Embryonic facial prominence (tissue), 1 donor: ENCODE data around the gene TMEM233.

Experiments
- DNase-seq: peaks from one replicate; pipeline ENCODE4 v3.0.0-alpha.2; 2016; ENCODE audit errors: extremely low spot score

TMEM233 gene

DNA sequence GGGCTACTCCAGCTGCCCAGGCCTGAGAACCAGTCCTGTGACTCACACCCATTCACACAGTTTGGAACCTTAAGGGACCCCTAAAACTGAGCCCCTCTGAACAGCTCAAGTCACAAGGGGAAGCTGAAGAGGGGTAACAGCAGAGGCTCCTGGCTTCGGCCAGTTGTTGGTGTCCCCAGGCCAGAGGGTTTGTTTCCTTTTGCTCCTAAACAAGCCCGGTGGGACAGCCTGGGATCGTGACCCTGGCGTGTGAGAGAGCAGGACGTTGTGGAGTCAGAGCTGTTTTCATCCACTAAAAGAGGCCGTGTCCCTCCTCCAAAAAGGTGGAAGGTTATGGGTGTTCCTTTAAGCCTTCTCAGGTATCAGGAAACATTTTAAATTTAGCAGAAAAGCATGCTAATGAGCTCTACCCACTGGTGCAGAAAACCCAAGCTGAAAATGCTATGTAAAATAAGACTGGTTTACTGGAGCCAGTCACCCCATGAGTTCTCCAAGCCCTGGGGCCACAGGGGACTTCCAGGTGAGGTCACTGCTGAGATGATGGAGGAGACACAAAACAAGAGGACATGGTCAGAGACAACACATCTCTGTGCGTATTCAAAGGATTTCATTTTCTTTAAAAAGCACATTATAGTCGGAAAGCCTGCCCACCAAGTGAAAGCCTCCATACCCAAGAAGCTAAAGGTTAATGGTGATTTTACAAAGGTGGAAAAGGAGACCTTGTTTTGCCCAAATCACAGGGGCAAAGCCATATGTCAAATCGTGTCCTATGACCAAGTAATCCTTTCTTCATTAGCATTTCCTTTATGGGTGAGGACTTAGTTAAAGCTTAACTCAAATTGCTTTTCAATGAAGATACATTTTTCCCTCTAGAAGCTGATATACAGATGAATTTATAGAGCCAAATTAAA is 88.4 kb downstream of the TMEM233 start:
- no peak for DNase-seq

- DNase-seq = no peak
These were observed 89.2 kb downstream of the TMEM233 start for GRCh38 chr12:119682639-119683252.

GRCh38 chr12:119683413-119683812 is 89.8 kb downstream of the TMEM233 start:
- no peak for DNase-seq

- no peak for DNase-seq
These were observed 90.2 kb downstream of the TMEM233 start for GRCh38 chr12:119683816-119684215.

- no peak for DNase-seq
These were observed 91.3 kb downstream of the TMEM233 start for GRCh38 chr12:119684711-119685369.

DNA sequence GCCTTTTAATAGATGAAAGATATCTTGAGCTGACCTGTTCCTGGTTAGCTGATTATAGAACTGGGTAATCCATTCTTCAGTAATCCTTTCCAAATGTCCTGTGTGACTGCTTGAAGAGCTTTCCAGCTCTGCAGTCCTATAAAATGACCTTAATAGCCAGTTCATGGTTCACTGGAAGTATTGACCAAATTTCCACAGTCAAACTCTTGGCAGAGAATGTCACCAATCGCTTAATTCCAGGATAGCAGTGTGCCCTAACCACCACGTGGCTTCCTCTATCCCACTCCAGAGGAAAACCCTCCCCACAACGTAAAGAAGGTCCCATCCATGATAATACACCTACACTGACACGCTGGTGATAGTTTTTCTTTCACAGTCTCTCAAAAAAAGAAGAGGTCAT is 91.8 kb downstream of the TMEM233 start:
- no peak for DNase-seq

- no peak for DNase-seq
These were observed 92.8 kb downstream of the TMEM233 start for GRCh38 chr12:119686355-119686754.

- DNase-seq = no peak
These were observed 93.2 kb downstream of the TMEM233 start for GRCh38 chr12:119686776-119687175.

- no peak for DNase-seq
These were observed 93.8 kb downstream of the TMEM233 start for GRCh38 chr12:119687406-119687805.

GRCh38 chr12:119687879-119688278 is 94.3 kb downstream of the TMEM233 start:
- DNase-seq = no peak

DNA sequence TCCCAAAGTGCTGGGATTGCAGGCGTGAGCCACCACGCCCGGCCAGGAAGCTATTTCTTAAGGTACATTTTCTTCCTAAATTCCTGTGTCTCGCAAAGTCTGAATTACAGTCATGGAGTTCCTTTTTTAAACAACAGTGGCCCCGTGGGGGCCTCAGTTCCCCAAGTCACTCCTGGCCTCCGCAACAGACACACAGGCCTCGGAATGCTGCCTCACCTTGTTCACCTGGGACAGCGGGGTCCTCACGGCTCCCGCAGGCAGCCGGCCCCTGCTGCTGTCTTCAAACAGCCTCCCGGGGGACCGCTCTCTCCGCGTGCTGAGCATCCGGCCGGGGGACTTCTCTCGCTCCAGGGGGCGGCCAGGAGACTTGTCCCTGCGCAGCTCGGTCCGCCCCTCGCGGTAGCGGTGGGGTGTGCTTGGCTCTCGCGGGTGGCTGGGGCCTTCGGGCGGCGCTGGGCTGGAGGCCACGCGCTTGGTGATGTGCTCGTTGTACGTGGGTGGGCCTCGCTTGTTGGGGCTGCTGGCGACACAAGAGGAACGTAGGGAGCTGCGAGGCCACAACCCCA is 96.4 kb downstream of the TMEM233 start:
- DNase-seq = no peak

DNA sequence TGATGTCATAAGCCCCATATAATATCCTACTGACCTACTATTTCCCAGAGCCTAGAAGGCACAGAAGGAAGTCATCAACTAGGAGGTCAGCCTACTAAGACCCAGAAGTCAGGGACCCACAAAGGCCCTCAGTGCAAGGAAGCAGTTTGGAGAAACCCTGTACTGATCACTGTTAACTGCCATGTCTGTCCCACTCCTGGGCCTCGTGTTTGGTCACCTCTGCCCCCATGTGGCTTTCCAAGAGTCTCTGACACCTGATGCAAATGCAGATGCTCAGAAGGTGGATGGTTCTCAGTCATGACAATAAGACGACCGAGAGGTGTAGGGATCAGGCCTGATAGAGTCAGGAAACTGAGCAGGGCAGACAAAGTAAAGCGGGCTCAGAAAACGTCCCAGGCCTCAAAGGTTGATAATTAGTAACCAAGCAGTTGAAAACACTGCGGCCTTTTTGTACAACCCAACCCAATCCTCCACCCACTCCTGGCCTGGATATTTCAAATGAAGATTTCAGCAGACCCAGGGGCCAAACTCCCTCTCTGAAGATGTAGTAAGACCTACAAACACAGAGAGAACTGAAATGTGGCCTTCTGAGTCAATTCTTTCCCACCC is 97.7 kb downstream of the TMEM233 start:
- no peak for DNase-seq

- DNase-seq = no peak
These were observed 98.8 kb downstream of the TMEM233 start for GRCh38 chr12:119692410-119692809.
